Heart right ventricle (tissue), 16 donors: ENCODE data around the gene ATXN7. TPM values are rescaled to one million over a fixed set of nuclear protein-coding genes. Genes with fewer than 3 reads are reported as not detected.
A peak's percentile ranks its signal among the peaks of the same experiment; 100 is the strongest.

Experiments
- ATAC-seq, 8 donors: fragments of 200-7000 bp; cut with Tn5 transposase; one replicate each; pipeline ENCODE4 v1.9.1; 2020; ENCODE audit warnings: mild to moderate bottlenecking in 8 of 8, moderate library complexity in 8 of 8, moderate number of reproducible peaks in 1 of 8
- DNase-seq, 2 donors: peaks; one replicate each; pipeline ENCODE4 v3.0.0-alpha.2; 2020
- H3K27ac ChIP-seq, 10 donors: fragments of 200-600 bp; sonication (generic) in 2 of 10; one replicate each; pipeline versions ENCODE4 v1.5.0 to v1.8.0; 2020 to 2022; ENCODE audit warnings: mild to moderate bottlenecking in 3 of 10
- H3K27me3 ChIP-seq, 7 donors: fragments of 200-600 bp; one replicate each; pipeline ENCODE4 v1.8.0; 2021 to 2022; ENCODE audit warnings: mild to moderate bottlenecking in 2 of 7
- H3K36me3 ChIP-seq, 9 donors: fragments of 200-600 bp; sonication (generic) in 1 of 9; one replicate each; pipeline versions ENCODE4 v1.5.0 to v1.8.0; 2020 to 2022; ENCODE audit warnings: mild to moderate bottlenecking in 2 of 9
- H3K4me1 ChIP-seq, 9 donors: fragments of 200-600 bp; sonication (generic) in 1 of 9; one replicate each; pipeline versions ENCODE4 v1.5.0 to v1.8.0; 2020 to 2022; ENCODE audit warnings: mild to moderate bottlenecking in 4 of 9
- H3K4me3 ChIP-seq, 10 donors: fragments of 200-600 bp; sonication (generic) in 2 of 10; one replicate each; pipeline versions ENCODE4 v1.5.0 to v1.8.0; 2020 to 2022; ENCODE audit warnings: mild to moderate bottlenecking in 7 of 10, moderate library complexity in 2 of 10
- H3K9me3 ChIP-seq, 11 donors: fragments of 200-600 bp in 10 of 11; sonication (generic) in 2 of 11; one replicate each; pipeline versions ENCODE4 v1.5.0 to v1.8.0; 2013 to 2022; ENCODE audit warnings: mild to moderate bottlenecking in 2 of 11, control low read depth in 1 of 11, moderate library complexity in 1 of 11
- WGBS, 2 donors: extraction: QIAGEN DNeasy Blood & Tissue Kit; methylation state at CpG; one replicate each; pipeline ENCODE4 v1.1.7; 2013; ENCODE audit warnings: inconsistent platforms in 1 of 2; 5-methylcytosine and 5-hydroxymethylcytosine counted together
- intact Hi-C, 10 donors: fragments of 100-400 bp; cut with DNase I; formaldehyde crosslinking; loops; one replicate each; pipeline versions ENCODE4 v1.11.1 to v1.14.2; 2022
- polyA plus RNA-seq, 2 donors: library from polyadenylated mRNA; stranded (reverse); fragments of 200-250 nt; gene quantifications; one replicate each; pipeline ENCODE4 v1.2.3, GENCODE V29; 2013
- total RNA-seq, 10 donors: library from RNA; stranded (reverse); fragmentation: NEBNext Ultra II Directional in 3 of 10; extraction: Animal tissue kit (Norgen Biotek cat#: 25700) in 3 of 10; gene quantifications; one replicate each; pipeline versions ENCODE4 v1.2.1 to v1.2.4, GENCODE V29; 2021 to 2023
- TF ChIP-seq, protein P1 (sequence below), 9 donors: fragments of 200-600 bp; sonication (generic) in 2 of 9; IDR thresholded peaks; one replicate each; pipeline versions ENCODE4 v1.5.0 to v1.8.0; 2021 to 2022; ENCODE audit warnings: antibody characterized with exemption in 9 of 9, mild to moderate bottlenecking in 5 of 9, moderate library complexity in 1 of 9
- donor health status: Arrhythmogenic right ventricular cardiomyopathy.
- donor health status: ischemic (EF 13 %, LVEDD 7.1; RV severe dilation, severe dysfunction).
- donor health status: healthy with polysubstance abuse.
- donor health status: DM: no; HTN: yes; CAD: no.
- donor health status: DM: no; HTN: no; CAD: no.
- donor health status: ischemic (EF 25% LVEDD 6.9; RV normal size, moderate dysfunction).
- donor health status: ischemic (EF 25% LVEDD 5.7; RV mildly dilated, moderate dysfunction).
- donor health status: healthy.
- donor health status: DM: yes; HTN: yes; CAD: no.
- donor health status: Ischemic cardiomyopathy.
- donor health status: ischemic (EF 35%, LVEDD 5.7; RV mildly dilated, moderate dysfunction).
- donor health status: nonischemic (EF 11% LVEDD 7.7; RV severe dilation, severe dysfunction).
- donor health status: DM: yes; HTN: yes; CAD: no.
- donor health status: PGD.
- donor health status: ischemic (EF 29% LVEDD 5.4; RV normal size, mild dysfunction).
- donor health status: nonischemic (EF 23%, LVEDD 6.1; RV moderate dilation, normal function).

Gene ATXN7
- total and polyA plus RNA-seq, 12 donors = 1.7 to 31.0 (median 19.6) TPM

DNA sequence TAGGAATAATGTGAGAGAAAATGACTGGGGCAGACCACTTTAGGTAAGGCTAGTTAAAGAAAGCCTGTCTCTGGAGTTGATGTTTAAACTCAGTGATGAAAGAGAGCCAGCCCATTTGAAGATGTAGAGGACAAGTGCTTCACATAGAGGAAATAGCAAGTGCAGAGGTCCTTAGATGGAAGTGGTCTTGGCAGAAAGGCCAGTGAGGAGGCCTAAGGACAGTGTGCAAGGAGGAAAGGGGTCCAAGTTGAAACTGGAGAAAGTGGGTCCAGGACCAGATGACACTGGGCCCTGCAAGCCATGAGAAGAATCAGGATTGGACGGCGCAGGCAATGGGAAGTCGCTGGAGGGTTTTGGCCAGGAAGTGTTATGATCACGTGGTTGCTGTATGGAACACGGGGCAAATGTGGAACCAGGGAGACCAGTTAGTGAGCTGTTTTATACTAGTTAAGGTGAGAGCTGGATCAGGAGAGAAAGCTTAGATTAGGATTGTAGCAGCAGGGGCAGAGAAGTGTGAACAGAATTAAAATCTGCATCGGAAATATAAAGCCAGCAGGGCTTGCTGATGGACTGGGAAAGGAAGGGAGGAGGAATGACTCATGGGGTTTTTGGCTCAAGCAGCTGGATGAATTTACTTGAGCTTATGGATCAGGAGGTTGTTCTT lies 96.5 kb downstream of the ATXN7 start:
- H3K9me3 ChIP-seq = no peaks in the 10 kb centered on the region
- ATAC-seq = peak; percentile 23 to 69 (median 48)
- no peaks in the 10 kb centered on the region for H3K27me3 ChIP-seq
- H3K4me1 ChIP-seq = peaks cover 0 to 53% (median 39%) of the 10 kb centered on the region in 9 donors
- 30 to 38% methylated on average over 6 of the region's 6 CpGs for WGBS, 2 donors
- DNase-seq = no peak
- TF ChIP-seq, protein P1, sequence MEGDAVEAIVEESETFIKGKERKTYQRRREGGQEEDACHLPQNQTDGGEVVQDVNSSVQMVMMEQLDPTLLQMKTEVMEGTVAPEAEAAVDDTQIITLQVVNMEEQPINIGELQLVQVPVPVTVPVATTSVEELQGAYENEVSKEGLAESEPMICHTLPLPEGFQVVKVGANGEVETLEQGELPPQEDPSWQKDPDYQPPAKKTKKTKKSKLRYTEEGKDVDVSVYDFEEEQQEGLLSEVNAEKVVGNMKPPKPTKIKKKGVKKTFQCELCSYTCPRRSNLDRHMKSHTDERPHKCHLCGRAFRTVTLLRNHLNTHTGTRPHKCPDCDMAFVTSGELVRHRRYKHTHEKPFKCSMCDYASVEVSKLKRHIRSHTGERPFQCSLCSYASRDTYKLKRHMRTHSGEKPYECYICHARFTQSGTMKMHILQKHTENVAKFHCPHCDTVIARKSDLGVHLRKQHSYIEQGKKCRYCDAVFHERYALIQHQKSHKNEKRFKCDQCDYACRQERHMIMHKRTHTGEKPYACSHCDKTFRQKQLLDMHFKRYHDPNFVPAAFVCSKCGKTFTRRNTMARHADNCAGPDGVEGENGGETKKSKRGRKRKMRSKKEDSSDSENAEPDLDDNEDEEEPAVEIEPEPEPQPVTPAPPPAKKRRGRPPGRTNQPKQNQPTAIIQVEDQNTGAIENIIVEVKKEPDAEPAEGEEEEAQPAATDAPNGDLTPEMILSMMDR (IDR thresholded peaks at IDR 0.05) = no peak
- H3K4me3 ChIP-seq = peak overlapping the region in 6 of 10 donors; percentile 21 to 39 (median 27)
- intact Hi-C loops = loop anchor here in 4 of 10 donors (5.0 to 10.0 kb wide), 2 partner anchors 37 to 45 kb away; partner anchors contain the start of gene SCAANT1 (in 1 of the 4)
- H3K36me3 ChIP-seq = peaks cover 0 to 26% (median 0%) of the 10 kb centered on the region in 9 donors
- peak overlapping the region in 3 of 10 donors; percentile 7 to 31 (median 12) for H3K27ac ChIP-seq

DNA sequence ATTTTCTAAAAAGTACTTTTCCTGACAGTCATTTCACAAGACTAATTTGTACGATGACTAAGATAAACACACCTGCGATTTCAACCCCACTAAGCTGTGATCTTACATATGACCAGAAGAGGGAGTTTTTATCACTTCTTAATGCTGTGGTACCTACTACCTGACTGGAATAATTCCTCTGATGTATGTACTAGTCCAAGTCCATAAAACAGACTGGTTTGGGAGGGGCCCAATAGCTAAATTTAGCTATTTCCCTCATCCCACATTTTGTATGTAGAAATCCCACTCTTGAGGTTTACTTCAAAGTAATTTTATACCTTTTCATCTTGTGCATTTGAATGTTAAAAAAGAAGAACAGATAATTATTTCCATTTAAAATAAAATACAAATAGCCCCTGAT lies 98.2 kb downstream of the ATXN7 start:
- WGBS, 2 donors = 34 to 56% methylated on average over 2 of the region's 2 CpGs
- TF ChIP-seq, protein P1 (IDR thresholded peaks at IDR 0.05) = peak; percentile 46 to 72 (median 60)
- Histone ChIP-seq H3K4me3 (no peak overlapping the region), H3K4me1 (peaks cover 0 to 60% (median 44%) of the 10 kb centered on the region in 9 donors), H3K27ac (no peak overlapping the region), H3K9me3 (no peaks in the 10 kb centered on the region), H3K27me3 (no peaks in the 10 kb centered on the region), H3K36me3 (peaks cover 0 to 10% (median 0%) of the 10 kb centered on the region in 9 donors)
- ATAC-seq (peak in 2 of 8 donors; percentile 47 to 55), DNase-seq (no peak)
- intact Hi-C loops = loop anchor here in 4 of 10 donors (5.0 to 10.0 kb wide), 2 partner anchors 35 to 47 kb away; partner anchors contain the start of gene SCAANT1 (in 1 of the 4)

- H3K27ac ChIP-seq = no peak overlapping the region
- TF ChIP-seq, protein P1 (IDR thresholded peaks at IDR 0.05) = no peak
- peaks cover 0 to 68% (median 54%) of the 10 kb centered on the region in 9 donors for H3K4me1 ChIP-seq
- H3K9me3 ChIP-seq = no peaks in the 10 kb centered on the region
- peaks cover 0 to 9% (median 0%) of the 10 kb centered on the region in 9 donors for H3K36me3 ChIP-seq
- 92 to 98% methylated on average over 1 of the region's 1 CpG for WGBS, 2 donors
- no peak for DNase-seq
- intact Hi-C loops = loop anchor here in 4 of 10 donors (5.0 to 10.0 kb wide), 2 partner anchors 34 to 49 kb away; partner anchors contain the start of gene SCAANT1 (in 1 of the 4)
- no peak overlapping the region for H3K4me3 ChIP-seq
- ATAC-seq = no peak
- no peaks in the 10 kb centered on the region for H3K27me3 ChIP-seq
Observed at GRCh38 chr3:63963496-63963895, 99.8 kb downstream of the ATXN7 start.

DNA sequence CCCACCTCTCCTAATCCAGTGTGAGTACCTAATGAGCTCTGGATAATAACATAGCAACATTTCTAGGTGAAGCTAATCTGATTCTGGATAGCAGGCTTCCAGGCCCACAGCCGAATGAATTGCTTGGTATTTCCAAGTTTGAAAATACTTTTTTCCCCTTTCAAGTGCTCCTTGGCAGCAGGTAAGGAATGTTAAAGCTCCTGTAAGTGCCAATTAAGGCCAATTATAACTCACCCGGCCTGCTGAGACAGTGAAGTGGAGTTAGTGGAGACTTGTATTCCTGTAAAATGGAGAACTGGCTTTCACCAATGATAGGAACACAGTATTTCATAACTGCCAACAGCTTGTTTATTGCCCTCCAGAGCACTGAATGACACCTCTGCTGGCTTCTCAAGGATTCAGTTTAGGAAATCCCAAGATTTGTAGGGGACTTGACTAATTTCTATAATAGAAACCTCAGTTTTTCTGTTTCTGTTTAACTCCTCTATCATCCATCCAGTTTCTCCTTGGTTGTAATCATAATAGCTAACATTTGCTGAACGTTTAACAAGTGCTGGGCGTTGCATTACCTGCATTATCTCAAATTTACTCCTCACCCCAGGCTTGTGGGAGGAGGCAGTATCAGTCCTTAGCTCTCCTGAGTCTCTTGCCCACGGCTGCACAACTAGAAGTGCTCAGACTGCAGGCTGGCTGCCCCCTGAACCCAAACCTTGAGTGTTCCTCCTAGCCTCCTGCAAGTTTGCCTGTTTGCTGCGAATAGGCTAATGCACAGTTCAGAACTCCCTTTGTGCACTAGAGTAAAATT lies 101.2 kb downstream of the ATXN7 start:
- Histone ChIP-seq H3K27ac (peak overlapping the region in 8 of 10 donors; percentile 11 to 63 (median 34)), H3K36me3 (peaks cover 0 to 9% (median 0%) of the 10 kb centered on the region in 9 donors), H3K27me3 (no peaks in the 10 kb centered on the region), H3K4me1 (peaks cover 0 to 71% (median 54%) of the 10 kb centered on the region in 9 donors), H3K4me3 (no peak overlapping the region), H3K9me3 (no peaks in the 10 kb centered on the region)
- DNase-seq = no peak
- 49 to 60% methylated on average over 6 of the region's 6 CpGs for WGBS, 2 donors
- ATAC-seq = peak in 4 of 8 donors; percentile 25 to 70 (median 56)
- intact Hi-C loops = loop anchor here in 5 of 10 donors (1.0 to 10.0 kb wide), 3 partner anchors 25 to 50 kb away; partner anchors contain the start of gene SCAANT1 (in 1 of the 5)
- TF ChIP-seq, protein P1 (IDR thresholded peaks at IDR 0.05) = no peak
